Measurements from ENCODE around the gene TARP.
"Not testable (repeated sequence)": the region's sequence is repeated elsewhere in the genome, so short reads cannot be mapped to it uniquely, and the experiment has no call there.

TARP gene

GRCh38 chr7:38244516-38244915 is 28.9 kb downstream of the TARP start:
- POLR2A ChIA-PET (ENCODE audit: unreplicated experiment), result no interaction called here
- no peaks in the 10 kb centered on the region for H3K79me2 ChIP-seq (ENCODE audit: low read depth)
- H3K27me3 ChIP-seq (ENCODE audit: insufficient read depth, low read depth), result peaks cover 83% of the 10 kb centered on the region
- no peaks in the 10 kb centered on the region for H3K36me3 ChIP-seq (ENCODE audit: low read depth)
- H3K4me2 ChIP-seq, result no peak overlapping the region
- H3K9me3 ChIP-seq (ENCODE audit: insufficient read depth, low read depth), result no peaks in the 10 kb centered on the region
- DNase-seq, result no peak
- H3K4me1 ChIP-seq (replicated peaks; ENCODE audit: insufficient read depth), result no peaks in the 10 kb centered on the region
- no peak overlapping the region for H3K27ac ChIP-seq
- H3K4me3 ChIP-seq, result no peak overlapping the region
- no peak overlapping the region for H2AFZ ChIP-seq
- BruUV-seq (replicated peaks), result no TSS peak
- TF ChIP-seq, protein P1, sequence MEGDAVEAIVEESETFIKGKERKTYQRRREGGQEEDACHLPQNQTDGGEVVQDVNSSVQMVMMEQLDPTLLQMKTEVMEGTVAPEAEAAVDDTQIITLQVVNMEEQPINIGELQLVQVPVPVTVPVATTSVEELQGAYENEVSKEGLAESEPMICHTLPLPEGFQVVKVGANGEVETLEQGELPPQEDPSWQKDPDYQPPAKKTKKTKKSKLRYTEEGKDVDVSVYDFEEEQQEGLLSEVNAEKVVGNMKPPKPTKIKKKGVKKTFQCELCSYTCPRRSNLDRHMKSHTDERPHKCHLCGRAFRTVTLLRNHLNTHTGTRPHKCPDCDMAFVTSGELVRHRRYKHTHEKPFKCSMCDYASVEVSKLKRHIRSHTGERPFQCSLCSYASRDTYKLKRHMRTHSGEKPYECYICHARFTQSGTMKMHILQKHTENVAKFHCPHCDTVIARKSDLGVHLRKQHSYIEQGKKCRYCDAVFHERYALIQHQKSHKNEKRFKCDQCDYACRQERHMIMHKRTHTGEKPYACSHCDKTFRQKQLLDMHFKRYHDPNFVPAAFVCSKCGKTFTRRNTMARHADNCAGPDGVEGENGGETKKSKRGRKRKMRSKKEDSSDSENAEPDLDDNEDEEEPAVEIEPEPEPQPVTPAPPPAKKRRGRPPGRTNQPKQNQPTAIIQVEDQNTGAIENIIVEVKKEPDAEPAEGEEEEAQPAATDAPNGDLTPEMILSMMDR (conservative IDR thresholded peaks at IDR 0.05), result no peak
- no peaks in the 10 kb centered on the region for H3K9me2 ChIP-seq (ENCODE audit: insufficient read depth)
- intact Hi-C loops (cut with micrococcal nuclease; ENCODE audit: unreplicated experiment), result no loop called here
- H3F3A ChIP-seq (ENCODE audit: insufficient read depth, low read depth), result no peaks in the 10 kb centered on the region
- no peaks in the 10 kb centered on the region for H4K20me1 ChIP-seq (ENCODE audit: insufficient read depth)
- CTCF ChIA-PET, result interaction anchor here (0.7 kb wide), 1 partner anchor 14 kb away, joined by 5 read pairs; no protein-coding TSS in a partner anchor

GRCh38 chr7:38243345-38243744 is 30.1 kb downstream of the TARP start:
- intact Hi-C loops (cut with micrococcal nuclease; ENCODE audit: unreplicated experiment); BruUV-seq (replicated peaks); H3K36me3 ChIP-seq (ENCODE audit: low read depth); H3K9me2 ChIP-seq (ENCODE audit: insufficient read depth); H3F3A ChIP-seq (ENCODE audit: insufficient read depth, low read depth); H3K79me2 ChIP-seq (ENCODE audit: low read depth); H4K20me1 ChIP-seq (ENCODE audit: insufficient read depth); H3K9me3 ChIP-seq (ENCODE audit: insufficient read depth, low read depth); H3K4me3 ChIP-seq; CTCF ChIA-PET; POLR2A ChIA-PET (ENCODE audit: unreplicated experiment); DNase-seq; H3K4me2 ChIP-seq; H3K4me1 ChIP-seq (replicated peaks; ENCODE audit: insufficient read depth); H2AFZ ChIP-seq; H3K27ac ChIP-seq: not testable (repeated sequence)
- peaks cover 82% of the 10 kb centered on the region for H3K27me3 ChIP-seq (ENCODE audit: insufficient read depth, low read depth)

- intact Hi-C loops (cut with micrococcal nuclease; ENCODE audit: unreplicated experiment), result no loop called here
- Histone ChIP-seq H3K9me2 (ENCODE audit: insufficient read depth) (no peaks in the 10 kb centered on the region), H4K20me1 (ENCODE audit: insufficient read depth) (no peaks in the 10 kb centered on the region), H3K79me2 (ENCODE audit: low read depth) (no peaks in the 10 kb centered on the region), H3K4me2 (no peak overlapping the region), H3K4me3 (no peak overlapping the region), H3K27me3 (ENCODE audit: insufficient read depth, low read depth) (peaks cover 82% of the 10 kb centered on the region), H2AFZ (no peak overlapping the region), H3K27ac (no peak overlapping the region), H3F3A (ENCODE audit: insufficient read depth, low read depth) (no peaks in the 10 kb centered on the region), H3K9me3 (ENCODE audit: insufficient read depth, low read depth) (no peaks in the 10 kb centered on the region), H3K4me1 (replicated peaks; ENCODE audit: insufficient read depth) (no peaks in the 10 kb centered on the region), H3K36me3 (ENCODE audit: low read depth) (no peaks in the 10 kb centered on the region)
- no peak for DNase-seq
- ChIA-PET POLR2A (ENCODE audit: unreplicated experiment) (no interaction called here), CTCF (no interaction called here)
- TF ChIP-seq EZH2 (IDR thresholded peaks at IDR 0.05; ENCODE audit: low read depth), result no peak
- TF ChIP-seq, protein P1 (conservative IDR thresholded peaks at IDR 0.05), result no peak
- BruUV-seq (replicated peaks), result no TSS peak
Observed at GRCh38 chr7:38242814-38243213, 30.6 kb downstream of the TARP start.

DNA sequence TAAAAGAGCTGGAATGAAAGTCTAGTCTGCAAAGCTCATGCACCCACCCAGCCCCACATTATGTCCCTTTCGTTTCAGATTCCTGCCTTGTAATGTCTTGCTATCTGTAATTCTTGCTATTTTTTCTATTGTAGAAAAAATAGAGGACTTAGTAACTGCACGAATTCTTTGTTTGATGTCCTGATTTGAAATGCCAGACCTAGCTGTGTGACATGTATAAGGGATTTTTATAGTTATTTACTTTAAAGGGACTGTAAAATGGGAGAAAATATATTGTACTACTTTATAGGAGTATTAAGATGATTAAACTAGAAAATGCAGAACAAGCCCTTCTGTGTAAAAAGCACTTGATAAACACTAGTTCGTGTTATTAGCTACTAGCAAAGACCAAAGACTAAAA is 32.4 kb downstream of the TARP start:
- Histone ChIP-seq H3K27me3 (ENCODE audit: insufficient read depth, low read depth) (peaks cover 81% of the 10 kb centered on the region), H3K36me3 (ENCODE audit: low read depth) (no peaks in the 10 kb centered on the region), H4K20me1 (ENCODE audit: insufficient read depth) (no peaks in the 10 kb centered on the region), H3K4me3 (no peak overlapping the region), H3F3A (ENCODE audit: insufficient read depth, low read depth) (no peaks in the 10 kb centered on the region), H3K4me2 (no peak overlapping the region), H3K9me2 (ENCODE audit: insufficient read depth) (no peaks in the 10 kb centered on the region), H2AFZ (no peak overlapping the region), H3K79me2 (ENCODE audit: low read depth) (no peaks in the 10 kb centered on the region), H3K4me1 (replicated peaks; ENCODE audit: insufficient read depth) (no peaks in the 10 kb centered on the region), H3K27ac (no peak overlapping the region), H3K9me3 (ENCODE audit: insufficient read depth, low read depth) (no peaks in the 10 kb centered on the region)
- POLR2A ChIA-PET (ENCODE audit: unreplicated experiment), result no interaction called here
- intact Hi-C loops (cut with micrococcal nuclease; ENCODE audit: unreplicated experiment), result no loop called here
- DNase-seq, result no peak
- BruUV-seq (replicated peaks), result no TSS peak
- TF ChIP-seq EZH2 (IDR thresholded peaks at IDR 0.05; ENCODE audit: low read depth), result no peak
- TF ChIP-seq, protein P1 (conservative IDR thresholded peaks at IDR 0.05), result no peak
- CTCF ChIA-PET, result interaction anchor here (0.7 kb wide), 1 partner anchor 25 kb away, joined by 3 read pairs; no protein-coding TSS in a partner anchor

DNA sequence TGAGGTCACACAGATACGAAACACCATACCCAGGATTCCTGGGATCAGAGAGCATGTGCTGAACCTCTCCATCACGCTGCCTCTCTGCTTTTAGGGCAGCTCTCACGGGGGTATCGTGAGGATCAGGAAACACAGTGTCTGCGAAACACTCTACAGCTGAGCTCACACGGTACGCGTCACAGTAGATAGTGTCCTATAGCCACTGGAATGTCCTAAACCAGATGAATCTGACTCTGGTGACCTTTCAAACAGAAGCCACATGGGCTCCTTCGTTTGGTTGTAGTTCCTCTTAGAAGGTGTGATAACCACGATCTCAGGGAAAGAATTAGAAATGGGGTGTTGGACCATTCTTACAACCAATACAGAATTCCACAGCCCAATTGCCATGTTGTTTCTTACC is 34.3 kb downstream of the TARP start:
- H3K79me2 ChIP-seq (ENCODE audit: low read depth); intact Hi-C loops (cut with micrococcal nuclease; ENCODE audit: unreplicated experiment); H3K9me2 ChIP-seq (ENCODE audit: insufficient read depth); H3K36me3 ChIP-seq (ENCODE audit: low read depth); H2AFZ ChIP-seq; CTCF ChIA-PET; BruUV-seq (replicated peaks); POLR2A ChIA-PET (ENCODE audit: unreplicated experiment); H4K20me1 ChIP-seq (ENCODE audit: insufficient read depth); H3K4me1 ChIP-seq (replicated peaks; ENCODE audit: insufficient read depth); H3K4me2 ChIP-seq; H3K9me3 ChIP-seq (ENCODE audit: insufficient read depth, low read depth); DNase-seq; H3K27ac ChIP-seq; H3F3A ChIP-seq (ENCODE audit: insufficient read depth, low read depth); H3K4me3 ChIP-seq: not testable (repeated sequence)
- H3K27me3 ChIP-seq (ENCODE audit: insufficient read depth, low read depth), result peaks cover 73% of the 10 kb centered on the region
